Endothelial cell of umbilical vein (primary cell): ENCODE data around the gene TPK1. TPM values are rescaled to one million over a fixed set of nuclear protein-coding genes. Genes with fewer than 3 reads are reported as not detected.

Experiments used
- BruUV-seq: library from RNA; stranded (reverse); fragments of 400-500 nt; replicated peaks from 2 replicates; lab custom pipeline; 2021; lab: Mats Ljungman, UMichigan
- CTCF ChIA-PET: fragments of 300-600, 350-600 bp; sonication (Branson Sonifier 250); formaldehyde crosslinking; loops from one replicate; lab custom pipeline; 2021; ENCODE audit warnings: antibody characterized with exemption, inconsistent platforms; lab: Charles Lee
- POLR2A ChIA-PET: fragments of 300-600, 350-600 bp; sonication (Branson Sonifier 250); formaldehyde crosslinking; loops from one replicate; lab custom pipeline; 2021; ENCODE audit warnings: antibody characterized with exemption, inconsistent platforms; lab: Charles Lee
- DNase-seq: peaks from one replicate; pipeline ENCODE4 v3.0.0-alpha.2; 2011; ENCODE audit warnings: low read depth, low spot score
- FAIRE-seq: peaks from 2 replicates; lab custom pipeline; 2011; peaks lifted over from hg19 to GRCh38; lab: Jason Lieb, UNC
- H2AFZ ChIP-seq: 2 replicates; pipeline ENCODE4 v1.6.0; 2012; ENCODE audit warnings: low read depth, low read length, control low read depth, inconsistent platforms
- H3K27ac ChIP-seq: 2 replicates; pipeline ENCODE4 v1.5.1; 2011; ENCODE audit warnings: low read depth, mild to moderate bottlenecking, control low read depth, low read length, moderate library complexity; ENCODE audit not compliant: insufficient read depth
- H3K27me3 ChIP-seq, 2 experiments: 2 replicates each; pipeline versions ENCODE4 v1.6.0 to v1.6.1; 2011; ENCODE audit warnings: low read length in 2 of 2, mixed read lengths in 1 of 2; ENCODE audit not compliant: control insufficient read depth in 2 of 2, insufficient read depth in 2 of 2
- H3K36me3 ChIP-seq, 2 experiments: 2 replicates in 1 of 2; 3 replicates in 1 of 2; pipeline ENCODE4 v1.5.1; 2011; ENCODE audit warnings: low read length in 2 of 2, mild to moderate bottlenecking in 1 of 2, moderate library complexity in 1 of 2; ENCODE audit not compliant: control insufficient read depth in 2 of 2, insufficient read depth in 2 of 2; ENCODE audit errors: extremely low read depth in 1 of 2
- H3K4me1 ChIP-seq: 3 replicates; pipeline ENCODE4 v1.5.1; 2011; ENCODE audit warnings: mild to moderate bottlenecking, low read length; ENCODE audit not compliant: control insufficient read depth, insufficient read depth; ENCODE audit errors: extremely low read depth
- H3K4me2 ChIP-seq: 2 replicates; pipeline ENCODE4 v1.6.1; 2011; ENCODE audit warnings: low read length, control low read depth, mixed read lengths; ENCODE audit not compliant: insufficient read depth
- H3K4me3 ChIP-seq, 3 experiments: fragments of 200-600 bp in 1 of 3; sonication (generic), shearing (Covaris generic) in 1 of 3; replicated peaks in 1 of 3; 2 replicates each; pipeline ENCODE4 v1.5.1; 2011 to 2016; ENCODE audit warnings: control low read depth in 3 of 3, low read length in 3 of 3, mild to moderate bottlenecking in 2 of 3, inconsistent platforms in 1 of 3, low read depth in 1 of 3, moderate library complexity in 1 of 3; ENCODE audit not compliant: insufficient read depth in 1 of 3
- H3K79me2 ChIP-seq: 2 replicates; pipeline ENCODE4 v1.6.0; 2012; ENCODE audit warnings: low read length, inconsistent platforms; ENCODE audit not compliant: control insufficient read depth, insufficient read depth
- H3K9ac ChIP-seq: replicated peaks from 2 replicates; pipeline ENCODE3; 2011; ENCODE audit warnings: low read length, control low read depth; ENCODE audit not compliant: insufficient read depth; ENCODE audit errors: extremely low read depth
- H3K9me1 ChIP-seq: replicated peaks from 3 replicates; pipeline ENCODE4 v1.6.0; 2011; ENCODE audit warnings: mild to moderate bottlenecking, low read length; ENCODE audit not compliant: control insufficient read depth, insufficient read depth; ENCODE audit errors: extremely low read depth
- H3K9me3 ChIP-seq: replicated peaks from 2 replicates; pipeline ENCODE4 v1.5.1; 2012; ENCODE audit warnings: low read length, inconsistent platforms; ENCODE audit not compliant: control insufficient read depth, insufficient read depth
- H4K20me1 ChIP-seq: replicated peaks from 2 replicates; pipeline ENCODE3; 2011; ENCODE audit warnings: mild to moderate bottlenecking, low read length; ENCODE audit not compliant: control insufficient read depth, insufficient read depth; ENCODE audit errors: extremely low read depth
- EZH2 ChIP-seq: IDR thresholded peaks from 2 replicates; pipeline ENCODE4 v1.6.1; 2012; ENCODE audit warnings: borderline replicate concordance, low read depth, mild to moderate bottlenecking, moderate library complexity, low read length, inconsistent platforms; ENCODE audit not compliant: severe bottlenecking
- FOS ChIP-seq: IDR thresholded peaks from 2 replicates; pipeline ENCODE4 v1.6.1; 2011; ENCODE audit warnings: mild to moderate bottlenecking, low read length, moderate library complexity, borderline replicate concordance; ENCODE audit not compliant: insufficient read depth
- GATA2 ChIP-seq: IDR thresholded peaks from 2 replicates; pipeline ENCODE4 v1.7.0; 2011; ENCODE audit warnings: low read depth, mild to moderate bottlenecking, moderate library complexity, mixed read lengths, low read length; ENCODE audit not compliant: insufficient read length, insufficient read depth
- JUN ChIP-seq: IDR thresholded peaks from 2 replicates; pipeline ENCODE4 v1.6.1; 2011; ENCODE audit warnings: borderline replicate concordance, low read depth; ENCODE audit not compliant: insufficient read length, insufficient read depth
- MAX ChIP-seq: IDR thresholded peaks from 2 replicates; pipeline ENCODE4 v1.6.1; 2011; ENCODE audit not compliant: insufficient read depth, insufficient read length
- MYC ChIP-seq: IDR thresholded peaks from one replicate; pipeline ENCODE4 v1.6.1; 2011; ENCODE audit warnings: mild to moderate bottlenecking, low read depth, low read length
- POLR2A ChIP-seq: IDR thresholded peaks from 2 replicates; pipeline ENCODE4 v1.6.1; 2012; ENCODE audit warnings: low read depth, mild to moderate bottlenecking, control low read depth, low read length
- POLR2AphosphoS5 ChIP-seq: IDR thresholded peaks from 2 replicates; pipeline ENCODE4 v1.6.1; 2012; ENCODE audit warnings: low read depth, mild to moderate bottlenecking, control low read depth, low read length, moderate library complexity; ENCODE audit not compliant: insufficient read depth
- dilution Hi-C: fragments of 300-500 bp; cut with MboI; formaldehyde crosslinking; loops from one replicate; pipeline ENCODE4 v1.15.0; 2019; ENCODE audit warnings: low sequenced_read_pairs; ENCODE audit not compliant: extremely low pct_ligation_motif_present
- intact Hi-C: fragments of 100-400 bp; cut with micrococcal nuclease; formaldehyde crosslinking; loops from one replicate; pipeline ENCODE4 v1.10.0; 2022
- polyA plus RNA-seq, 4 experiments: library from polyadenylated mRNA; depleted of rRNA in 3 of 4; stranded (reverse) in 3 of 4; unstranded in 1 of 4; fragments of >200 nt; gene quantifications; 2 replicates each; pipeline versions ENCODE4 v1.2.1 to v1.2.3, GENCODE V29; 2011 to 2012; ENCODE audit warnings: missing spikeins in 1 of 4
- total RNA-seq: library from RNA; stranded (reverse); gene quantifications from 2 replicates; pipeline ENCODE4 v1.2.3, GENCODE V29; 2021
- TF ChIP-seq, protein P1 (sequence below), 2 donors: IDR thresholded peaks; 1 replicate in 1 of 2; 2 replicates in 1 of 2; pipeline ENCODE4 v1.5.1; 2011; ENCODE audit warnings: low read length in 2 of 2, mild to moderate bottlenecking in 2 of 2, moderate library complexity in 2 of 2, control low read depth in 1 of 2, inconsistent platforms in 1 of 2, low read depth in 1 of 2; ENCODE audit not compliant: insufficient read depth in 1 of 2; ENCODE audit errors: extremely low read depth in 1 of 2

The TPK1 gene
- total and polyA plus RNA-seq, 2 donors (not counting 3 experiments of a cell fraction or from before 2014, with no cell fraction given): 7.5 to 9.3 TPM

- BruUV-seq: no TSS peak
- Histone ChIP-seq H2AFZ (no peak overlapping the region), H3K4me3 (no peak overlapping the region), H3K36me3 (no peaks in the 10 kb centered on the region), H3K4me2 (no peak overlapping the region), H3K9me3 (no peaks in the 10 kb centered on the region), H3K9ac (no peak overlapping the region), H3K79me2 (no peaks in the 10 kb centered on the region), H4K20me1 (no peaks in the 10 kb centered on the region), H3K27me3 (peaks cover 0 to 2% of the 10 kb centered on the region in 2 experiments), H3K27ac (no peak overlapping the region), H3K9me1 (no peaks in the 10 kb centered on the region), H3K4me1 (no peaks in the 10 kb centered on the region)
- dilution Hi-C loops (no loop called here), intact Hi-C loops (loop anchor here (2.0 kb wide), 1 partner anchor 116 kb away; no protein-coding TSS in a partner anchor)
- DNase-seq: peak; percentile 40
- FAIRE-seq: no peak
- TF ChIP-seq POLR2A (no peak), EZH2 (no peak)
- TF ChIP-seq, protein P1, sequence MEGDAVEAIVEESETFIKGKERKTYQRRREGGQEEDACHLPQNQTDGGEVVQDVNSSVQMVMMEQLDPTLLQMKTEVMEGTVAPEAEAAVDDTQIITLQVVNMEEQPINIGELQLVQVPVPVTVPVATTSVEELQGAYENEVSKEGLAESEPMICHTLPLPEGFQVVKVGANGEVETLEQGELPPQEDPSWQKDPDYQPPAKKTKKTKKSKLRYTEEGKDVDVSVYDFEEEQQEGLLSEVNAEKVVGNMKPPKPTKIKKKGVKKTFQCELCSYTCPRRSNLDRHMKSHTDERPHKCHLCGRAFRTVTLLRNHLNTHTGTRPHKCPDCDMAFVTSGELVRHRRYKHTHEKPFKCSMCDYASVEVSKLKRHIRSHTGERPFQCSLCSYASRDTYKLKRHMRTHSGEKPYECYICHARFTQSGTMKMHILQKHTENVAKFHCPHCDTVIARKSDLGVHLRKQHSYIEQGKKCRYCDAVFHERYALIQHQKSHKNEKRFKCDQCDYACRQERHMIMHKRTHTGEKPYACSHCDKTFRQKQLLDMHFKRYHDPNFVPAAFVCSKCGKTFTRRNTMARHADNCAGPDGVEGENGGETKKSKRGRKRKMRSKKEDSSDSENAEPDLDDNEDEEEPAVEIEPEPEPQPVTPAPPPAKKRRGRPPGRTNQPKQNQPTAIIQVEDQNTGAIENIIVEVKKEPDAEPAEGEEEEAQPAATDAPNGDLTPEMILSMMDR (IDR thresholded peaks at IDR 0.05; ENCODE audit: extremely low read depth in 1 of 2, insufficient read depth in 1 of 2, low read depth in 1 of 2, low read length in 2 of 2): peak; percentile 26 to 43
- ChIA-PET POLR2A (no interaction called here), CTCF (interaction anchor here (0.9 to 3.2 kb wide), 9 partner anchors 8 to 185 kb away, joined by 3 to 42 read pairs (median 5); no protein-coding TSS in a partner anchor)
Observed at GRCh38 chr7:144854839-144855424, 19.1 kb upstream of the TPK1 start.

GRCh38 chr7:144853542-144853941, 17.7 kb upstream of the TPK1 start:
- TF ChIP-seq JUN (no peak), MAX (no peak), POLR2A (no peak), FOS (no peak), GATA2 (no peak), EZH2 (no peak), MYC (no peak), POLR2AphosphoS5 (no peak)
- TF ChIP-seq, protein P1 (IDR thresholded peaks at IDR 0.05; ENCODE audit: extremely low read depth in 1 of 2, insufficient read depth in 1 of 2, low read depth in 1 of 2, low read length in 2 of 2): no peak
- Histone ChIP-seq H3K27me3 (peaks cover 2% of the 10 kb centered on the region in 2 experiments), H3K4me1 (no peaks in the 10 kb centered on the region), H3K36me3 (no peaks in the 10 kb centered on the region), H2AFZ (no peak overlapping the region), H4K20me1 (no peaks in the 10 kb centered on the region), H3K4me2 (no peak overlapping the region), H3K27ac (no peak overlapping the region), H3K4me3 (no peak overlapping the region), H3K79me2 (no peaks in the 10 kb centered on the region), H3K9me1 (no peaks in the 10 kb centered on the region), H3K9ac (no peak overlapping the region), H3K9me3 (no peaks in the 10 kb centered on the region)
- dilution Hi-C loops: no loop called here
- POLR2A ChIA-PET: no interaction called here
- no peak for FAIRE-seq
- CTCF ChIA-PET: interaction anchor here (1.3 to 2.8 kb wide), 4 partner anchors 8 to 41 kb away, joined by 3 to 13 read pairs (median 3); partner anchors contain the start of gene TPK1
- DNase-seq: no peak
- intact Hi-C loops: no loop called here
- BruUV-seq: no TSS peak
